ENCODE results near the gene SIK3.
A peak's percentile ranks its signal among the peaks of the same experiment; 100 is the strongest.
"Not testable (repeated sequence)": the region's sequence is repeated elsewhere in the genome, so short reads cannot be mapped to it uniquely, and the experiment has no call there.

The SIK3 gene

DNA sequence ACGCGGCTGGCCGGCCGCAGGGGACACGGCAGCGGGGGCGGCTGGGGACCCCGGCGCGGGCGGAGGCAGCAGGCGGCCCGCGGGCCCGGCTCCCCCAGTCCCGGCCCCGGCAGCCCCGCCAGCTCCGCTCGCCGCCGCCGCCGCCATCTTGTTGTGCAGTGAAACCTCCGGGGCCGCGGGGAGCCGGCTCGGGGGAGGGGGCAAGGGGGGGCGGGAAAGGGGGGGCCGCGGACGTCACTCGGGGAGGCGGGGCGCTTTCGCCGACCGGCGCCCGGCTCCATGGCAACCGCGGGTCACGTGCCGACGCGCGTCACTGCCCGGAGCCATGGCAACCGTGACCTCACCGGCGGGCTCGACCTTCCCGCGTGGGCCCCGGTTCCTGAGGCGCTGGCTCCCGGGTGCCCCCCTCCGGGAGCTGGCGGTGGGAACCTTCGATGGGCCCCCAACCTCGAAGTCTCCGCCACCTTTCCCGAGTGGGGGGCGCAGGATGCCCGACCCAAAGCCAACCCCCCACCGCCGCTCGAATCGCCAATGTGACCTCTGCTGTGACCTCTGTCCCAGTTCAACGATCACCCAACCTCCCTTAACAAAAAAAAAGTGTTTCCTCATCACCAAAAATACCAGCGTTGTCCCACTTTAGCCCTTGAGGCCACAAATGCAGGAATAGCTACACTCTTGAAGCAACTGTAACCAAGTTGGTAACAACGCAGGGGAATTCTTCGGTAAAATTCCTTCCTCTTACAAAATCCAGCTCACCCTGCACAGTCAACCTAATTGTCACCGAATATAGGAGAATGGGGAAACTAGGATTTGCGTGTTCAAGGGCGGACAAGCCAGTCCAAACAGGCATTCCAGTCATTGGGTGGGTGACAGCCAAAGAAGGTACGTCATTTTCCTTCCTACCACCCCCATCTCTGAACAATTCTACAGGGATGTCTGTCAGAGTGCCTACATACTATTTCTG, at the start of gene SIK3:
Gene SIK3, minus strand, starts transcription at position 160 of the 964 bp plus-strand sequence. Its CDS starts 13 bp downstream, at position 147.
- DNase-seq (ENCODE audit: low spot score): peak; percentile 92

DNA sequence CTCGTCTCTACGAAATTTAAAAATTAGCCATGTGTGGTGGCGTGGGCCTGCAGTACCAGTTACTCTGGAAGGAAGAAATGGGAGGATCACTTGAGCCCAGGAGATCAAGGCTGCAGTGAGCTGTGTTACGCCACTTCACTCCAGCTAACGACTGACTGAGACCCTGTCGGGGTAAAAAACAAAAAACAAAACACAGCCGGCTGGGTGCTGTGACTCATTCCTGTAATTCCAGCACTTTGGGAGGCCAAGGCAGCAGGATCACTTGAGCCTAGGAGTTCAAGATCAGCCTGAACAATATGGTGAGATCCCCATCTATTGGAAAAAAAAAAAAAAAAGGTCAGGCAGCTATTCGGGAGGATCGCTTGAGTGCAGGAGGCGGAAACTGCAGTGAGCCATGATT, 48.3 kb upstream of the SIK3 start:
- no peak for DNase-seq (ENCODE audit: low spot score)

DNA sequence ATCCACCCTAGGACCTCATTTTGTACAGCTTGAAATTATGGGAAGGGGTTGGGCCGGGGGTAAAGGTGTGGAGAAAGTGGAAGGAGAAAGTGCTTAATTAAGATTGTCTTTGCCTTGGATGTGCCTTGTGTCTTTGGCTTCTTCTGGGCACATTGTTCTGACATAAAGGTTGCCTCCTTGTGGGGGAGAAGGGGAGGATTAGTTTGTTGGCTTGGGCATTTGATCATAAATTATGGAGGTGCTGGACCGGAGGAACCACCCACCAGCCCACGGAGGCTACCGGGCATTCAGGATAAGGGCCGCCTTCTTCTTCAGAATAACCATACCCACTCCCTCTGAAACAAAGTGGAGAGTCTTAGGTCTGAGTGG, 47.1 kb upstream of the SIK3 start:
- DNase-seq (ENCODE audit: low spot score): no peak

DNA sequence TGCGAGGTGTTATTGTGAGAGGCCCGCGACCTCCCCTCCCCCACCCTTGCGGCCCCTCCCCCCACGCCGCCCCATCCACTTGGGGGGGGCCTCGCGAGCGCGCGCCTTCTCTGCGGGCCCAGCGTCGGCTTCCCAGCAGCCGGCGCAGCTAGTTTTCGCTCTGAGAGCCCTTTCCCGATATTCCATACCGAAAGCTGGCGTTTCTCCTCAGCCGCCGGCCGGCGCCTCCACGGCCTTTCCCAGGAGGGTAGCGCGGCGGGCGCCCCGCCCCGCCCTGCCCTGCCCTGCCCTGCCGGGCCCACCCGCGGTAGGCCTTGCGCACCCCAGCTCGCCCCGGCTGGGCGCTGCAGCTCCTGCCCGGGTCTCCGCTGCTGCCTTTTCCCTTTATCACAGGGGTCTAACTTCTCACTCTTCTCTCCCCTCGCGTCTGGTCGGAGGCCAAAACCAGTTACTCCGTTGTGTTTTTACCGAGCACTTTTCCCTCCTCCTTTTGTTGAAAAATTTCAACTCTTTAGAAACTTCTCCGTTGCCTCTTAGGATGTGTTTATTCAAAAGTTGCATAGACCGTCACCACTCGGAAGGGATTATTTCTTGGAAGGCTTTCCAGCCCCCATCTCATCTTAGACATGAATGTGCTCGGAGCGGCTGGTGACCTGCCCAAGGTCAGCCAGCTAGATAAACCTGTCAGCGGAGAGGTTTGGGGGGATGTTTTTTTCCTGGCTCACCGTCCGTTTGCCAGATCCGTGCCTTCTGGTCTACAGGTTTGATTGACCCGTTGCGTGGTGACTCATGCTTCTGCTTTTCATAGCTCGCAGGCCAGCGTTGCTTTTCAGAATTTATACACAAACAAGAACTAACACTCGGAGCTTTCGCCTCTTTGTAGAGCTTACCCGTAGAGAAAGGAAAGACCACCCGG, 46.5 kb upstream of the SIK3 start:
- DNase-seq (ENCODE audit: low spot score): peak; percentile 49

DNA sequence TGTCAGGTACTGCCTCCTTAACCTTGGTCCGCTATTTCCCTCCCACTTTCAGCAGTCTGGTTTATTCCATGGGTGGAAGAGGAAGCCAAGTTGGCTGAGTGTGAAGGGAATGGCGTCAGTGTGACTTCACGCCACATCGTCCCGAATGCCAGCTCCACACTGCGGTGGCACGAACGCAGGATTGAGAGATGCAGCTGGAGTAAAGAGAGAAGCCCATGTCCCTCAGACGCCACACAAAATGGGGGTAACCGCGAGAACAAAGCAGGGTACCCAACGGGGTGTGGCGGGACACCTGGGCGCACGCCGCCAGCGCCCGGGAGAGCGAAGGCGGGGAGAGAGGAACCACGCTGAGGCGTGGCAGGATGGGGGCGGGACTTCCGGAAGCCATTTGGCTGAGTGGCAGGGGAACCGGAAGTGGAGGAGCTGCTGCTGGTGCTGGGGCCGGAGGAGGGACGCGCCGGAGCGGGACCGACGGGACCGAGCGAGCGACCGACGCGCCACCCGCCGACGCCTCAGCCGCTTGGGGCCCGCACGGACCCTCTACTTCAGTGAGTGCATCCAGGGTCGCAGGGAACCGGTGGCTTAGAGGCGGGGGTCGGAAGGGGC, 45.7 kb upstream of the SIK3 start, which contains the start of gene PAFAH1B2:
Gene PAFAH1B2, plus strand, starts transcription at position 417 of the 606 bp plus-strand sequence. CDS start 8,161 bp downstream, outside the sequence.
- DNase-seq (ENCODE audit: low spot score): peak; percentile 88

DNA sequence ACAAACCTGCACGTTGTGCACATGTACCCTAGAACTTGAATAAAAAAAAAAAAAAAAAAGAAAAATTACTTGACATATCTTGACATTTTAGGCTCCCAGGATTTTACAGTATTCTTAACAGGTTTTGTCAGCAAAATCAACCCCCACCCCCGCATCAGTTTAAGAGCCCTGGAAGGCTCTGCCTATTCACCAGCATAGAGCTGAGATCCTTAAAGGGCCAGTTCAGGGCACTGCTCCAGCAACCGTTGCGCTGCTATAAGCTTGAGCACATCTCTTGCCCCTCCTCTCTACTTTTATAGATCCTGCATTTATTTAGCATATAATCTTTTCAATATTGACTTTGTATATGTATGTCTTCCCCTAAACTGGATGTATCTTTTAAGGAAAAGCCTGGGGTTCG, 45.2 kb upstream of the SIK3 start:
- peak; percentile 35 for DNase-seq (ENCODE audit: low spot score)

DNA sequence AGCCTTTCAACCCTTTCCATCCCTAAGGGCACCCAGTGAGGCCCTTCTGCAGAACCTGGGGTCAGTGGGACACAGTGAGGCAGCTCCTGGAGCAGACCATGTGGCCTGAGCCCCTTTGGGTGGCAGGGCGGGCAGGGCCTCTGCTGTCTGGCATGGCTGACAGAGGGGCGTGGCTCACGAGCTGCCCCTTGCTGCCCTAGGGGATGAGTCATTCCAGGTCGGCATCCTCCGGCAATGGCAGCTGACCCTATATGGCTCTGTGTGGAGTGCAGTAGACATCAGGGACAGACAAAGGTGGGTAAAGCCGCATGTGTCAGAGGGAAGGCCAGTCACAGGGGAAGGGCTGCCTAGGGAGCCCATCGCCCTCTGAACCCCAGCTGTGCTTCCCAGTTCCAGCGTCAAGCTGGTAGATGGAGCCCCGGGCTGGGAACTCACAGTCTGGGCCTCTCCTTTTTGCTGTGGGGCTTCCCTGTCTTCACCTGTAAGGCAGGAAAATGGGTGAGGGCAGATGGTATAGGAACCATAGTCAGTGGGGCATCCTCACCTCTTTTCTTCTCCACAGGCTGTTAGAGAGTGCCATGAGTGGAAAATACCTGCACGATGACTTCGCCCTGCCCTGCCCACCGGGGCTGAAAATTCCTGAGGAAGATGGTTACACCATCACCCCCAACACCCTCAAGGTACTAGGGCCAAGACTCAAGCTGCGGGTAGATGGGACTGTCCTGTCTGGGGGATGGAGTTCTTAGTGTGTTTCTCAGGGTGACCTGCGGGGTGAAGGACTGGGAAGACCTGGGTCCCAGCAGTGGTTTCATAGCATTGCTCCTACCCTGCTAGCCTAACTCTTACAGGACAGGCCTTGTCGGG, 39.2 kb upstream of the SIK3 start:
- not testable (repeated sequence) for DNase-seq (ENCODE audit: low spot score)

DNA sequence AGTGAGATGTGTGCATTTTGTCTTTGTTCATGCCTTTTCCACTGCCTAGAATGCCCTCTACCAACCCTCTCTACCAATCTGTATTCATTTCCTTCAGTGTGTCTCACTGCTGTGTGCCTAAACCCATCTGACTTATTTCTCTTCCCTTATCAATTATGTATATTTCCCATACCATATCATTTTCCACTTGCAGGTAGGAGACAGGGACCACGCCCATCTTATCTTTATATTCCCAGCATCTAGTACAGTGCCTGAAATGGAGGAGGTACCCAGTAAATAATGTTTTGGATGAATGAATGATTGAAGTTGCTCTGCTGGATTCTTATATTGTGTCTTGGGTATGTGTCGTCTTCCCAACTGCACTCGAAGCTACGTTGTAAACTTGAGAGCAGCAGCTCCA, 36.8 kb upstream of the SIK3 start:
- not testable (repeated sequence) for DNase-seq (ENCODE audit: low spot score)

DNA sequence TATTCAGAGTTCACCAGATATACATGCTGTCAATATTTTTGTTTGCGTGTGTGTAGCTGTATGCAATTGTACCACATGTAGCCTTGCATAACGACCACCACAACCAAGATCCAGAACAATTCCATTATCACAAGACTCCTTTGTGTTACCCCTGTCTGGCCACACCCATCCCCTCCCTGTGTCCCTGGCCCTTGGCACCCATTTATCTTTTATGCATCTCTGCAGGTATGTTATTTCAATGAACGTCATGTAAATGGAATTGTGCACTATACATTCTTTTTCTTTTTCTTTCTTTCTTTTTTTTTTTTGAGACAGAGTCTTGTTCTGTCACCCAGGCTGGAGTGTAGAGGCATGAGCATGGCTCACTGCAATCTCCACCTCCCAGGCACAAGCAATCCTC, 36.2 kb upstream of the SIK3 start:
- DNase-seq (ENCODE audit: low spot score): no peak

DNA sequence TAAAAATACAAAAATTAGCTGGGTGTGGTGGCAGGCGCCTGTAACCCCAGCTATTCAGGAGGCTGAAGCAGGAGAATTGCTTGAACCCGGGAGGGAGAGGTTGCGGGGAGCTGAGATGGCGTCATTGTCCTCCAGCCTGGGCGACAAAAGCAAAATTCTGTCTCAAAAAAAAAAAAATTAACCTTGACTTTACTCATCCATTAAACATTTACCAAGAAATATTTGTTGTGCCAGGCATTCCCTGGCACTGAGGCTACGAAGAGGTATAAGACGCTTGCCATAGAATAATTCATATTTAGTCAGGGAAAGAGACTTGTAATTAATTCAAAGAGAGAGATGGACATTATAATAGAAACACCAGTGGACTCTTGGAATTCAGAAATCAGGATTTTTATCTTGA, 32.7 kb upstream of the SIK3 start:
- no peak for DNase-seq (ENCODE audit: low spot score)

DNA sequence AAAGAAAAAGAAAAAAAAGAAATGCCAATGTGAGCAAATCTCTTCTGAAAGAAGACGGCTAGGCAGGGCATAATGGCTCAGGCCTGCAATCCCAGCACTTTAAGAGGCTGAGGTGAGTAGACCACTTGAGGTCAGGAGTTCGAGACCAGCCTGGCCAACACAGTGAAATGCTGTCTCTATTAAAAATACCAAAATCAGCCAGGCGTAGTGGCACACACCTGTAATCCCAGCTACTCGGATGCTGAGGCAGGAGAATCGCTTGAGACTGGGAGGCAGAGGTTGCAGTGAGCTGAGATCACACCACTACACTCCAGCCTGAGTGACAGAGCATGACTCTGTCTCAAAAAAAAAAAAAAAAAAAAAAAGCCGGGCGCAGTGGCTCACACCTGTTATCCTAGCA, 32.2 kb upstream of the SIK3 start:
- not testable (repeated sequence) for DNase-seq (ENCODE audit: low spot score)

DNA sequence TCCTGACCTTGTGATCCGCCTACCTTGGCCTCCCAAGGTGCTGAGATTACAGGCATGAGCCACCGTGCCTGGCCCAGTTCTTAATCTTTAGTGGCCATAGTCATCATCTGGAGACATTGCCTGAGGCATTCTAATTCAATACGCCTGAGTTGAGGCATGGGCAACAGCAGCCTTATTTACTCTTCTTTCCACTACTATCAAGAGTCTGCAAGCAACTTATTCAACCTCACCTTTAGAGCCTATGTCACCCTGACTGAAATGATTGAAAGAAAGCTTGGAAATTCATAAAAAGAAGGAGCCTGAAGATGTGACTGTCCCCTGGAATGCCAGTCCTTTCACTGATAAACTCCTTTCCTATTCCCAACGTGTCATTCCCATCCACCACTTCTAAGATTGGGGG, 30.1 kb upstream of the SIK3 start:
- no peak for DNase-seq (ENCODE audit: low spot score)

DNA sequence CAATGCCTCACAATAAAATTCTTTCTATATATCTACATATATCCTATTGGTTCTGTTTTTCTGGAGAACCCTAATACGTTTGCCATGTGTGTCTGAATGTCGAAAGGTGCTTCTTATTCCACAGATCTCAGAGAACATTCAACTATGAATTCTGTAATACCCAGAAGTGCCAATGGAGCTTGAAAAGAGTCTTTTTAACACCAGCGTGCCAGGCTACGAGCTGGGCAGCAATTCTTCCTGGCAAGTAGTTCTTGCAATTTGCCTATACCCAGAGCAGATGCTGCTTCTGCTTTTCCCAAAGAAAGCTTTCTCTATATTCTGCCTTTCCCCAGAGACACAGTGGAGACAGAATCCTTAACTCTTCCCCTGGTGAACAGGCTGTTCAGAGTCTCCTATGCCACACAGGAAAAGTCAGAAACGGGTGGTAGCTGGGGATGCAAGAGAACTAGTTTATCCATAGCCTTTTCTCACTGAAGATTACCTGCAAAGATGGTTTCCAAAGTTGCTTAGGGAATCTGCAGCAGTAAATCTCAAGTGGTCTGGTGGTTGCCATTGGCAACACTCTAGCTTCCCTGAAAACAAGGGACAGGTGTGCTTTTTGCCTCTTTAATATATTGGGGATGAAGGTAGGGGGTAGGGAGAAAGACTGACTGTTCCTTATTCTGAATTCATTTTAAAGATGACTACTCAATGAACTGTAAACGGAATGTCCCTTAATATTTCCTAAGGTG, 29.1 kb upstream of the SIK3 start:
- no peak for DNase-seq (ENCODE audit: low spot score)

DNA sequence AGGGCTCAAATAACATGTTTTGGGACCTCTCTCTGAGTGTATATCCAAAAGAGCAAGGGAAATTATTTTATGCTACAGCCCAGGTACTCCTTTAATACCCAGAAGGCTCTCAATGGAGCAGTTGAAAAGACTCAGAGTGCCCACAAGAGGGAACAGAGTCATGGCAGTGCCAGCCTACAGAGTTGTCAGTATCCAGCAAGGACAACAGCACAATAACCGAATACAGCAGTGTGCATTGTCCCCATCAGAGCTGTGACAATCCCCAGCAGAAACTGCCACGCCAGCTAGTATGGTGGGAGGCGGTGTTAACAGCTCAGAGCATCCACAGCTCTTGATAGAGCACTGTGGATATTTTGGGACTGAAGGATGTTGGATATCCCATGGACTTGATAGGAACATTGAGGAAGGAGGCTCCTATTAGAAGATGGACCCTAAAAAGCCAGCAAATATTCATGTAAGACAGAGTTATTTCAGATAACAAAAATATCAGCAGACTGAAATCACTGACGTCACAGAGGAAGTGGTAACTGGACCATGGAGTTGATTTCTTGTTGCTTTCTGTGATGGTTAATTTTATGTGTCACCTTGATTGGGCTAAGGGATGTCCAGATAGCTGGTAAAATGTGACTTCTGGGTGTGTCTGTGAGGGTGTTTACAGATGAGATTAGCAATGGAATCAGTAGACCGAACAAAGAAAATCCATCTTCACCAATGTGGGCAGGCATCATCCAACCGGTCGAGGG, 28.2 kb upstream of the SIK3 start:
- no peak for DNase-seq (ENCODE audit: low spot score)

DNA sequence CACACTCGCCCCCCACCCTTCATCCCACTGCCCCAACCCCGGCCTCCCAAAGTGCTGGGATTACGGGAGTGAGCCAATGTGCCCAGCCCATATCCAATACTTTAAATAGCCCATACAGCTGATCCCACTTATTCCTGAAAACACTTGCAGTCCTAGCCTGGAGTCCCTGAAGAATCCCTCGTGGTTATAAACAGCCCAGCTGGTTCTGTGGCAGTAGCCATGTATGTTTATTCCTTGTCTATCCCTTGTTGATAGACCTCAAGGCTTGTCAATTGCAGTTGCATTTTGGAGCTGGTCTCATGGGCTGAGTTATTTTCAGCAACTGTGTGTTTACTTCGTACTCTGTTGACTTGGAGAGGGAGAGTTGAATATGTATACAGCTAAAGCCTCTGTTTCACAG, 24.3 kb upstream of the SIK3 start:
- DNase-seq (ENCODE audit: low spot score): no peak

DNA sequence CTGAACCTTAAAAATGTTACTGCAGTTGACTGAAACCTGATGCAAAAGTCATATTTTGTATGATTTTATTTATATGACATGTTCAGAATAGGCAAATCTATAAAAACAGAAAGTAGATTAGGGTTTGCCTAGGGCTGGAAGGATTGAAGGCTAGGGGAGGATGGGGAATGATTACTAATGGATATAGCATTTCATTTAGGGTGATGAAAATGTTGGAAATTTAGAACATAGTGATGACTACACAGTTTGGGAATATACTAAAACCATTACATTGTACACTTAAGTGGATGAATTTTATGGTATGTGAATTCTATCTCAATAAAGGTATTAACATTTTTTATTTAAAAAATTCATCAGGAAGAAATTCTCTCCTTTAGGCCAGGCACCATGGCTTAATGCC, 22.9 kb upstream of the SIK3 start:
- no peak for DNase-seq (ENCODE audit: low spot score)

DNA sequence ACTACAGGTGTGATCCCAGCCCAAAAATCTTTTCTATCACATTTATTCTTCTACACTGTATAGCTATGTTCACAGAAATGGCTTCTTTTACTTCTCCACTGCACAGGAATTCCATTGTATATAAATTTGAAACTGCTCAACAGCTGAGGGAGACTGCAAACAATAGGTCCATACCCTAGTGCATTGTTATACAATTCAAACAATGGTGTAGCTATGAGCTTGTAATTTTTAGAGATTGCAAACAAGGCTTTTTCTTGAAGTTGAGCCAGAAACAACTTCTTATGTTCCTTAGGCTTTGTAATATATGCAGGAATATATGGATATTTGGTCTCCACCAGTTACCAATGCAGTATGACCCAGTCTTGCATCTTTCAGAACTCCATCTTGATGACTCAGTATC, 19.5 kb upstream of the SIK3 start:
- no peak for DNase-seq (ENCODE audit: low spot score)

DNA sequence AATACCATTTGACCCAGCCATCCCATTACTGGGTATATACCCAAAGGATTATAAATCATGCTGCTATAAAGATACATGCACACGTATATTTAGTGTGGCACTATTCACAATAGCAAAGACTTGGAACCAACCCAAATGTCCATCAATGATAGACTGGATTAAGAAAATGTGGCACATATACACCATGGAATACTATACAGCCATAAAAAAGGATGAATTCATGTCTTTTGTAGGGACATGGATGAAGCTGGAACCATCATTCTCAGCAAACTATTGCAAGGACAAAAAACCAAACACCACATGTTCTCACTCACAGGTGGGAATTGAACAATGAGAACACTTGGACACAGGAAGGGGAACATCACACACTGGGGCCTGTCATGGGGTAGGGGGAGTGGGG, 14.7 kb upstream of the SIK3 start:
- not testable (repeated sequence) for DNase-seq (ENCODE audit: low spot score)

DNA sequence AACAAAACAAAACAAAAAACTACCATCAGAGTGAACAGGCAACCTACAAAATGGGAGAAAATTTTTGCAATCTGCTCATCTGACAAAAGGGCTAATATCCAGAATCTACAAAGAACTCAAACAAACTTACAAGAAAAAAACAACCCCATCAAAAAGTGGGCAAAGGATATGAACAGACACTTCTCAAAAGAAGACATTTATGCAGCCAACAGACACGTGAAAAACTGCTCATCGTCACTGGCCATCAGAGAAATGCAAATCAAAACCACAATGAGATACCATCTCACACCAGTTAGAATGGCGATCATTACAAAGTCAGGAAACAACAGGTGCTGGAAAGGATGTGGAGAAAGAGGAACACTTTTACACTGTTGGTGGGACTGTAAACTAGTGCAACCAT, 14.3 kb upstream of the SIK3 start:
- not testable (repeated sequence) for DNase-seq (ENCODE audit: low spot score)
